Body of pancreas (tissue), 4 donors: Measurements from ENCODE around the gene TSPEAR. TPM values are rescaled to one million over a fixed set of nuclear protein-coding genes. Genes with fewer than 3 reads are reported as not detected.

ENCODE experiments used
- ATAC-seq: fragments of 150-250 bp; one replicate; pipeline ENCODE4 v1.9.1; 2016
- DNase-seq, 4 donors: peaks; one replicate each; pipeline ENCODE4 v3.0.0-alpha.2; 2019
- H3K27ac ChIP-seq, 4 donors: fragments of 200-600 bp; sonication (generic); 1 replicate in 3 of 4; 2 replicates in 1 of 4; pipeline versions ENCODE4 v1.5.1 to v1.6.1; 2016 to 2019; ENCODE audit warnings: mild to moderate bottlenecking in 1 of 4, mixed read lengths in 1 of 4, moderate library complexity in 1 of 4
- H3K27me3 ChIP-seq, 2 donors: fragments of 200-600 bp; sonication (generic); one replicate each; pipeline ENCODE4 v1.6.0; 2016; ENCODE audit warnings: mild to moderate bottlenecking in 1 of 2
- H3K36me3 ChIP-seq, 2 donors: fragments of 200-600 bp; sonication (generic); replicated peaks in 1 of 2; 2 replicates each; pipeline ENCODE4 v1.5.1; 2016; ENCODE audit warnings: low read depth in 2 of 2; ENCODE audit not compliant: insufficient read depth in 1 of 2
- H3K4me1 ChIP-seq: fragments of 200-600 bp; sonication (generic); one replicate; pipeline ENCODE4 v1.6.0; 2016
- H3K4me3 ChIP-seq, 2 donors: fragments of 200-600 bp; sonication (generic); 1 replicate in 1 of 2; 2 replicates in 1 of 2; pipeline ENCODE4 v1.5.1; 2016 to 2019
- H3K9me3 ChIP-seq, 3 donors: fragments of 200-600 bp; sonication (generic); 1 replicate in 2 of 3; 2 replicates in 1 of 3; pipeline ENCODE4 v1.5.1; 2016
- POLR2A ChIP-seq, 3 donors: fragments of 450-650 bp; IDR thresholded peaks; one replicate each; pipeline ENCODE4 v1.6.1; 2016; ENCODE audit warnings: antibody characterized with exemption in 3 of 3, mild to moderate bottlenecking in 2 of 3
- WGBS, 2 donors: methylation state at CpG; one replicate each; pipeline ENCODE4 v1.1.5; 2017; 5-methylcytosine and 5-hydroxymethylcytosine counted together
- intact Hi-C: fragments of 100-400 bp; cut with DNase I; formaldehyde crosslinking; loops from one replicate; pipeline ENCODE4 v1.15.1; 2023
- total RNA-seq, 2 donors: library from RNA; depleted of rRNA; stranded (reverse); fragments of >200 nt; gene quantifications; one replicate each; pipeline ENCODE4 v1.1.0, GENCODE V29; 2016
- TF ChIP-seq, protein P1 (sequence below), 7 experiments: fragments of 450-650 bp in 4 of 7; fragments of 200-600 bp in 3 of 7; sonication (generic) in 3 of 7; IDR thresholded peaks; one replicate each; pipeline ENCODE4 v1.5.1; 2016 to 2019; ENCODE audit warnings: antibody characterized with exemption in 7 of 7

The TSPEAR gene
- total RNA-seq, 2 donors from 2014 or later: 0.52 TPM; not detected in 1

DNA sequence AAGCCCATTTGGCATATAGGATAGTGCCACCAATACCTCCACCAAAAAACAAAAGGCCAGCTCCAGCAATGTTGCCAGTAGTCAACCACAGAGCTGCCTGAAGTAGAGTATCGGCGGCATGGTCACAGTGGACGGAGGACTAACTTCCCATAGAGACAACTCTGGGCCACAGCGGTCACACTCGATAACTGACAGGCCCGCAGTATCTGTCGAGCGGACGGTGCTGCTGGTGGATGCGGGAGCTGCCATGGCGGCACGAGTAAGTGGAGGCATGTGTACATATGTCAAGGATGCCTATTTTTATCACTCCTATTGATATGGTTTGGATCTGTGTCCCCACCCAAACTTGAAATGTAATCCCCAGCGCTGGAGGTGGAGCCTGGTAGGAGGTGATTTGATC lies 33.5 kb downstream of the TSPEAR start:
- WGBS, 2 donors: 82 to 94% methylated on average over 13 of the region's 13 CpGs
- Histone ChIP-seq H3K36me3 (no peaks in the 10 kb centered on the region), H3K4me1 (no peaks in the 10 kb centered on the region), H3K27ac (no peak overlapping the region), H3K9me3 (no peaks in the 10 kb centered on the region), H3K27me3 (no peaks in the 10 kb centered on the region), H3K4me3 (no peak overlapping the region)
- intact Hi-C loops: no loop called here
- no peak for ATAC-seq
- DNase-seq: no peak
- TF ChIP-seq, protein P1, sequence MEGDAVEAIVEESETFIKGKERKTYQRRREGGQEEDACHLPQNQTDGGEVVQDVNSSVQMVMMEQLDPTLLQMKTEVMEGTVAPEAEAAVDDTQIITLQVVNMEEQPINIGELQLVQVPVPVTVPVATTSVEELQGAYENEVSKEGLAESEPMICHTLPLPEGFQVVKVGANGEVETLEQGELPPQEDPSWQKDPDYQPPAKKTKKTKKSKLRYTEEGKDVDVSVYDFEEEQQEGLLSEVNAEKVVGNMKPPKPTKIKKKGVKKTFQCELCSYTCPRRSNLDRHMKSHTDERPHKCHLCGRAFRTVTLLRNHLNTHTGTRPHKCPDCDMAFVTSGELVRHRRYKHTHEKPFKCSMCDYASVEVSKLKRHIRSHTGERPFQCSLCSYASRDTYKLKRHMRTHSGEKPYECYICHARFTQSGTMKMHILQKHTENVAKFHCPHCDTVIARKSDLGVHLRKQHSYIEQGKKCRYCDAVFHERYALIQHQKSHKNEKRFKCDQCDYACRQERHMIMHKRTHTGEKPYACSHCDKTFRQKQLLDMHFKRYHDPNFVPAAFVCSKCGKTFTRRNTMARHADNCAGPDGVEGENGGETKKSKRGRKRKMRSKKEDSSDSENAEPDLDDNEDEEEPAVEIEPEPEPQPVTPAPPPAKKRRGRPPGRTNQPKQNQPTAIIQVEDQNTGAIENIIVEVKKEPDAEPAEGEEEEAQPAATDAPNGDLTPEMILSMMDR (IDR thresholded peaks at IDR 0.05): no peak
- TF ChIP-seq POLR2A (IDR thresholded peaks at IDR 0.05): no peak

GRCh38 chr21:44671911-44672310 lies 39.5 kb downstream of the TSPEAR start:
- H3K4me1 ChIP-seq: no peaks in the 10 kb centered on the region
- WGBS, 2 donors: 82 to 100% methylated on average over 1 of the region's 1 CpG
- H3K4me3 ChIP-seq: no peak overlapping the region
- ATAC-seq (no peak), DNase-seq (no peak)
- no peak overlapping the region for H3K27ac ChIP-seq
- no peaks in the 10 kb centered on the region for H3K27me3 ChIP-seq
- no peak for TF ChIP-seq POLR2A (IDR thresholded peaks at IDR 0.05)
- TF ChIP-seq, protein P1 (IDR thresholded peaks at IDR 0.05): no peak
- H3K36me3 ChIP-seq: no peaks in the 10 kb centered on the region
- peaks cover 0 to 12% (median 0%) of the 10 kb centered on the region in 3 donors for H3K9me3 ChIP-seq
- intact Hi-C loops: no loop called here

DNA sequence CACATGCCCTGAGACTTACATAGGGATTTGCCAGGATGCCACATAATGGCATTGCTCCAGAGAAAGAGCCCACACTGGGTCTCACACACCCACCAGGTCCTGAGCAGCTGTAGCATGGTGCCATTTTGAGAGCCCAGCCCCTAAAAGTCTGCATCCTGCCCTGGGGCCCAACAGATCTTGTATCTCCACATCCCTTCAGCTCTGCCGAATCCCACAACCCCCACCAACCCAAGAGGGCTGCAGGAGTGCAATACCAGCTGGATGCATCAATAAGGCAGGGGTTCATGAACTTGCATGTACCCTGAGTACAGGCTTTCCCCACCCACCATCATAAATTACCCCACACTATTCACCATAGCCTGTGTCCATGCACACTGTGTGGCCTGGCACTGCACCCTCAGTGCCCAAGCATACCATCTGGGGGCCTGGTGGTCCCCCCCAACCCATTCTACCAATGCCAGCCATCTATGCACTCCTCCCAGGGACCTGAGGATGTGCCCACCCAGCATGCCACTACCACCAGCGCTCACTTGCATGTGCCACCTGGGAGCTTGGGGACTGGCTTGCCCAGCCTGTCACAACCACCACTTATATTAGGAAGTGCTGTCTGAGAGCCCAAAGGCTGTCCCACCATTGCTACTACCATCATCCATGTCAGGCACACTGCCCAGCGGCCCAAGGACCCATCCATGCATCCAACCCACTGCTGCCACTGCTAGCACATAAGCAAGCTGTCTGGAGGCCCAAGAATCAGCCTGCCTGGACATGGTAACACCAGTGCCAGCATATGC lies 40.5 kb downstream of the TSPEAR start:
- ATAC-seq (no peak), DNase-seq (no peak)
- H3K4me1 ChIP-seq: no peaks in the 10 kb centered on the region
- 69 to 100% methylated on average over 1 to 3 of the region's 3 CpGs for WGBS, 2 donors
- no peaks in the 10 kb centered on the region for H3K27me3 ChIP-seq
- H3K36me3 ChIP-seq: no peaks in the 10 kb centered on the region
- no peak overlapping the region for H3K27ac ChIP-seq
- TF ChIP-seq, protein P1 (IDR thresholded peaks at IDR 0.05): no peak
- no peak for TF ChIP-seq POLR2A (IDR thresholded peaks at IDR 0.05)
- H3K4me3 ChIP-seq: no peak overlapping the region
- intact Hi-C loops: no loop called here
- peaks cover 0 to 12% (median 0%) of the 10 kb centered on the region in 3 donors for H3K9me3 ChIP-seq

DNA sequence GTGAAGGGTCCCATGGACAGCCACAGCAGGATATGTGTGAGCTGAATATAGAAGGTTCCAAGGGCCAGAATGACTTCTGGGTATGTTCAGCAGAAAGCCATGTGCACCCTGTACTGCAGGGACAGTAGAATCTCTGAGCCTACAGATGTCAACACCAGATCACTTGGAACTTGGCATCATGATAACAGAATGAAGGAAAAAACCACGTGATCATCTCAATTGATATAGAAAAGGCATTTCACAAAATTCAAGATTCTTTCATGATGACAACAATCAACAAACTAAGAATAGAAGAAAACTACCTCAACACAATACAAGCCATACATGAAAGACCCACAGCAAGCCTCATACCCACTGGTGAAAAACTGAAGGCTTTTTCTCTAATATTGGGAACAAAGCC lies 43.8 kb downstream of the TSPEAR start:
- Histone ChIP-seq H3K27me3 (no peaks in the 10 kb centered on the region), H3K4me3 (no peak overlapping the region), H3K27ac (no peak overlapping the region), H3K36me3 (no peaks in the 10 kb centered on the region), H3K9me3 (peaks cover 0 to 12% (median under 1%) of the 10 kb centered on the region in 3 donors), H3K4me1 (no peaks in the 10 kb centered on the region)
- TF ChIP-seq, protein P1 (IDR thresholded peaks at IDR 0.05): no peak
- no peak for TF ChIP-seq POLR2A (IDR thresholded peaks at IDR 0.05)
- no peak for DNase-seq
- intact Hi-C loops: no loop called here
- WGBS, 2 donors: 35 to 63% methylated on average over 1 of the region's 1 CpG
- ATAC-seq: no peak
